Thyroid gland (tissue), 4 donors: ENCODE results near the gene KLHDC4.

ENCODE experiments used
- CTCF ChIP-seq, 6 experiments: fragments of 200-600 bp in 3 of 6; fragments of 450-650 bp in 3 of 6; sonication (generic) in 3 of 6; IDR thresholded peaks; one replicate each; pipeline ENCODE4 v1.5.1; 2016 to 2019; ENCODE audit warnings: antibody characterized with exemption in 6 of 6, mild to moderate bottlenecking in 2 of 6, inconsistent platforms in 1 of 6, moderate library complexity in 1 of 6
- POLR2A ChIP-seq, 2 donors: fragments of 450-650 bp; IDR thresholded peaks; one replicate each; pipeline ENCODE4 v1.6.1; 2017; ENCODE audit warnings: antibody characterized with exemption in 2 of 2, mild to moderate bottlenecking in 2 of 2, moderate library complexity in 1 of 2

- no peak for TF ChIP-seq CTCF (IDR thresholded peaks at IDR 0.05)
- TF ChIP-seq POLR2A (IDR thresholded peaks at IDR 0.05) = no peak
Observed at GRCh38 chr16:87677830-87678229, 88.0 kb downstream of the KLHDC4 start.
